GM18520 (cell line): ENCODE results near the gene TMSB10.
A peak's percentile ranks its signal among the peaks of the same experiment; 100 is the strongest.
"Not testable (repeated sequence)": the region's sequence is repeated elsewhere in the genome, so short reads cannot be mapped to it uniquely, and the experiment has no call there.

Source experiments
- ATAC-seq: cut with Tn5 transposase; IDR thresholded peaks from one replicate; pipeline ENCODE4 v1.9.1; 2021; ENCODE audit not compliant: unreplicated experiment

TMSB10 gene

DNA sequence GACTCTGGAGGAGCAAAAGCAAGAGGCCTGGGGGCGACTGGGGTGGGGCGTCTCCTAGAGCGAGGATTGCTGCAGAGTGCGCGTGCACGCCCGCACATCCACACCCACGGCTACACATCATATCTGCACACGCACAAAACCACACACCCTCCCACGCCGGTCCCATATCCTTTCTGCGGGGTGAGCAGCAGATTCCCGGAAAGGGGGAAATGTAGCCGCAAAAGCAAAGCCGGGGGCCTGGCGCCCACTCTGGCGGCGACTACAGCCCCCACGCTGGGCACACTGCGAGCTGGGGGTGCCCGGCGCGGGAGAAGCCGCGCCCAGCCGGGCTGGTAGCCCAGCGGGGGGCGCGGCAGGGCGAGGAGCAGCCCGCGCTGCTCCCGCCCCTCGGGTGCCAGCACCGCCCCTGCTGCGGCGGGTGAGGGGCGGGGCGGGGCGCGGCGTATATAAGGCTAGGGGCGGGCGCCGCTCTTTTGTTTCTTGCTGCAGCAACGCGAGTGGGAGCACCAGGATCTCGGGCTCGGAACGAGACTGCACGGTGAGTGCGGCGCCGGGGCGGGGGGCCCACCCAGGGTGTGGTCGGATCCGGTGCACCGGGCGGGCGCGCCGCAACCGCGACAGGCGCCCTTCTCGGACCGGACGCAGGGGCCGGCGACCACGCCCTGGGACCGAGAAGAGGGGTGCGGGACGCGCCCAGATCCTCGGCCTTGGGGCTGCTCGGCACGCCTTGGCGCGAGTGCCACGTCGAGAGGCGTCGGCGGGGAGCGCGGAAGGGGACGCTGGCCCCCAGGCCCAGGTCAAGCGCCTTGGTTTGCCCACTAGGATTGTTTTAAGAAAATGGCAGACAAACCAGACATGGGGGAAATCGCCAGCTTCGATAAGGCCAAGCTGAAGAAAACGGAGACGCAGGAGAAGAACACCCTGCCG lies at the start of gene TMSB10:
Gene TMSB10, plus strand, starts transcription at position 476 of the 927 bp plus-strand sequence.
- peak; percentile 66 for ATAC-seq

DNA sequence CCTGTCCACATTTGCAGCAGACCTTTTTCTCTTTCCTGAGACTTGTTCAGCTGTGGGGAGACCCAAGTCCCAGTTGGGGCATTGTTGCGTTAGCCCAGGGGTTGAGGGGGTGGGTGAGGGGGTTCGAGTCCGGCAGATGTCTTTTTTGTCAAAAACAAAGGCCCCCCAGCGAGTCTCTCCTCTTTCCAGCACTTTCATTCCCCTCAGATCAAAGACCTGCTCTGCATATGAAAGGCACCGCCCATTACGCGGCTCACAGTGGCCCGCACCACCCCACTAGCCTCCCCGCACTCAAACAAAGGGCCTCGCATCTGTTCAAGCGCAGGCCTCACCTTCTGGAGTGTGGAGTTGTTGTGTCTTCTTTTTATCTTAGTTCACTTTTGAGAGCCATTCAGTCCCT lies 49.7 kb upstream of the TMSB10 start:
- no peak for ATAC-seq

DNA sequence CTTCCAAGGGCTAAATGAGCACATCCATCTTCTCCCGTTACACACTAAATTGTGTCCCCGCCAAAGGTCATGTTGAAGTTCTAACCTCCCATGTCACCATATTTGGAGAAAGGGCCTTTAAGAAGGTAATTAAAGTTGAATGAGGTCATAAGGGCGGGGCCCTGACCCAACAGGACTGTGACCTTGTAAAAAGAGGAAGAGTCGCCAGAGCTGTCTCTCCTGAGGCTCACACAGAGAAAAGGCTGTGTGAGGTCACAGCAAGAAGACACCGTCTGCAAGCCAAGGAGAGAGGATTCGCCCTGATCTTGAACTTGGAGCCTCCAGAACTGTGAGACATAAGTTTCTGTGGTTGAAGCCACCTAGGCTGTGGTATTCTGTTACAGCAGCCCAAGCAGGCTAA lies 48.7 kb upstream of the TMSB10 start:
- no peak for ATAC-seq

DNA sequence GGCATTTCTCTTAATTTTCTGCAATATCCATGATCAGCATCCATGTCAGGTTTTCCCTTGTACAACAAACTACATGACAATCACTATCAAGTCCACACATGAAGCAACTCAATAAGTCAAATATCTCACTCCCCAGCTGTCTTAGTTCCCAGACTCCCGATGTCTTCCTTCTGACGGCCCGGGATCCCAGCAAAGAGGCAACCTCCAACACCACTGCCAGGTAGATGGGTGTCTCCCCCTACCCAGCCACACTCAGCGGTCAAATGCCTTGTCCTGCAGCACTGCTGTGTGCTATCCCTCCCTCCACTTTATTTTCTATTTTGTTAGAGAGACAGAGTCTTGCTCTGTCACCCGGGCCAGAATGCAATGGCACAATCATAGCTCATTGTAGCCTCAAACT lies 47.9 kb upstream of the TMSB10 start:
- ATAC-seq = no peak

DNA sequence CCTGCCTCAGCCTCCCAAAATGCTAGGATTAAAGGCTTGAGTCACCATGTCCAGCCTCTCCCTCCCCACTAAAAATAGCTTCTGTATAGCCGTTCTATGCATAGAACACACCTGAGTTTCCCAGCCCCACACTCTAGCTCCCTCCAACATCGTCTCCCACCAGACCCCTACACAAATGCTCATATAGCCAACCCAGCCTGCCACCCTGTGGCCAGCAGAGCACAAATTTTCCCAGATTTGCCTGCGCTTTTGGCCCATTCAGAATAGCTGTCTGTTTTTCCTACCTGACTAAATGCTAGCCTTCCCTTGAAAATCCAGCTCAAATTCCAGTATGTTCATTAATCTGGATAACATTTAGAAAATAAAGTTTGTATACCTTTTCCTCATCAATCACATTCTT lies 47.3 kb upstream of the TMSB10 start:
- no peak for ATAC-seq

DNA sequence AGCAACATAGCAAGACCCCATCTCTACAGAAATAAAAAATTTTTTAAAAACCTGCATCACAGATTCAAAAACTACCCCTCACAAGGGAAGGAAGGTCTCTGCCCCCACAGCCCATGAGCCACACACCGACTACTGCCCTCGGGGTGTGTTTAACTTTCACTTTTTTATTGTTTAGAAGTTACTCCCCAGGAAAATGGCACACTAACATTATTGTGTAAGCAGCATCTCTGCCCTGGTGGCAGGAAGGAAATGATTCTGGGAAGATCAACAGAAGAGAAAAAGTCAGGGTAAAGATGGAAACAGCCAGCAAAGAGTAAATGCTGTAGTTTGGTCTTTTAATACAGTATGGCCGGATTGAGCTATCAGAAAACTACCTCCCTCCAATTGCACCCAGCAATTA lies 46.5 kb upstream of the TMSB10 start:
- no peak for ATAC-seq

DNA sequence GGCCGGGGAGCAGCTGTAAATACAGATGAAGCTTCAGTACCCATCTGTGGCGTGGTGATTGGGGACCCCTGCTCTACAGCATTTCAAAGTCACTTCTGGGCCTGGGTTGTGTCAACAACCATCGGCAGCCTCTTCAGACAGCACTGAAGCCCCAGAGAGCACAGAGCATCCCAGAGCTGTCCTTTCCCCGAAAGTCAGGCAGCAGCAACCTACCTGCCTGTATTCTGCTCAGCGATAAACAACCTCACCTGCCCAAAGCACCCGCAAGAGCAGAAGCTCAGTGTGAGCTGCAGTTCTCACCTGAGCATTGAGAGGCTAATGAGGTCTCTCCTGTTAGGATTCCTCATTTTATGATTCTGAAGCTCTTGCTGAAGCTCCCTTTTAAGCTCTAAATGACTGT lies 43.9 kb upstream of the TMSB10 start:
- ATAC-seq = no peak

DNA sequence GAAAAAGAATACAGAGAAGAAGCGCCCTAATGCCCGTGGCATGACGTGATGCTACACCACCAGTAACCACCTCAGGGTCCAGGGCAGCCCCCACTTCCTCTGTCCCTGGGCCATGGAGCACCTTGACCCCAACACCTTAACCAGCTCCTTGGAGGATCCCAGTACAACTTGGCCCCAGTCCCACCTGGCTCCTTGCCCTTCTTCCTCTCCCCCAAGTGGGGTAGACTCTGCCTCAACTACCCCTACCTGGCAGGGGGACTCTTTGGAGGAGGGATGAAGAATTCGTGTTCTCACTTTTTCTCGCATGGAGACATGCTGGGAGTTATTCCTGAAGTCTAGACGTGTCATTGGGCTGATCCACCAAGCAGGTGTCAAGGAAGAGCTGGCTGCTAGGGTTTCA lies 43.5 kb upstream of the TMSB10 start:
- ATAC-seq = no peak

DNA sequence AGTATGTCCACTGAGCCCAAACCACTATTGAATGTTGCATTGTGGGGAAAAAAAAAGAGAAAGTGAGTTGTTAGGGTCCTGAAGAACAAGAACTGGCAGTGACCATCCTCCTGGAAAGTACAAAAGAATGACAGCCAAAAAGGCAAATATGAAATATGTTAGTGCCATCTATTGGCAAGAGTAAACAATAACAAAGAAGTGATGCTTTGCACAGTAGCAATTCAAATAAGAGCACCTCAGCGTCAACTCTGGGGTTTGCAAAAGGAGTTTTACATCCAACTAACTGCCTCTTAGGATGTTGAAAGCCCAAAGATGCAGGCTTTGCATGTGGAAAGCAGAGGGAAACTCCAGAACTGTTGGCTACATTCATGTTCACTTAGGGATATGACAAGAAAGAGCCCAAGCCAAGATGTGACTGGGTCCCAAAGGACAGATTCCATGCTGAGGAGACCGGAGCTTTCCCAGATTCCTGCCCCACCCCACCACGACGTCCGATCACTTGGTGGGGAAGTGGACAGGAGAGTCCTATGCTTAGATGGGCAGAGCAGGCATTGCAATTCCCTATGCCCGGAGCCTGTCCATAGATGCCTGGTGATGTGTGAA lies 40.2 kb upstream of the TMSB10 start:
- ATAC-seq = peak; percentile 53

DNA sequence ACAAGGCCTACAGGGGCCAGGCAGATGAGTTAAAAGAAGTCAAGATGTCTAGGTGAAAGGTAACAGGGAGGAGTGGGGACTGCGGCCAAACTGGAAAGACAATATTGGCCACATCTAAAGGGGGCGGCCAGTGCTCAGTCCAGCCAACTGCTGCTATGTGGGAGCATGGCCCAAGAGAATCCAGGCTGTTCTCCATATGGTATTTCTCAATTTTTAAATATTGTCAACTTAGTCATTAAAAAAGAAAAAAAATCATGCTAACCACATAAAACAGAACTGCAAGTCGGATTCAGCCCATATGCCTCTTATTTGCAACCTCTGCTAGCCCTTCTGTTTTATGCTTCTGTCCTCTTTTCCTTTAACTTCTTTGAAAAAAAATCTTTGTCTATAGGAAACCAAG lies 39.3 kb upstream of the TMSB10 start:
- ATAC-seq = no peak

DNA sequence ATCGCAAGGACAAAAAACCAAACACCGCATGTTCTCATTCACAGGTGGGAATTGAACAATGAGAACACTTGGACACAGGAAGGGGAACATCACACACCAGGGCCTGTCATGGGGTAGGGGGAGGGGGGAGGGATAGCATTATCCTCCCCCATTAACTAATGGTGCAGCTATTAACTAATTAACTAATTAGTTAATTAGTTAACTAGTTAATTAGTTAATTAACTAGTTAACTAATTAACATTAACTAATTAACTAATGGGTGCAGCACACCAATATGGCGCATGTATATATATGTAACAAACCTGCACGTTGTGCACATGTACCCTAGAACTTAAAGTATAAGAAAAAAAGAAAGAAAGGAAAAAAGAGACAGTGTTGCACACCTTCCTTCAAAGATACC lies 37.1 kb upstream of the TMSB10 start:
- not testable (repeated sequence) for ATAC-seq

DNA sequence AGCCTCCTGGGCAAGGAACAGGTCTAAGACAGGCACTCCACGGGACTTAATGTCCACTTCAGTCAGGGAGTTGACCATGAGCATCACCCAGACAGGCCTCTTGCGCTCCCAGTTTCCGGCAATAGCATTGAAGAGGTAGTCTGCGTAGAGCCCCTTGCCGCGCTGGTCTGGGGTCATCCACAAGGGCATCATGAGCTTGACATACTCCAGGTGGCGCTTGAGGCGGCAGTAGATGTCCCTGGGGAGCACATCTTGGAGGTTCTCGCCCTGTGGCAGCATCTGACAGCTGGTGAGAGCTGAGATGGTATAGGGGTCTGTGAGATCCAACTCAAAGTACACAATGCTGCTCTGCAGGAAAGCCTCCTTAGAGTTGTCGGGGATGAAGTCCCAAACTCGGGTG lies 35.1 kb upstream of the TMSB10 start:
- no peak for ATAC-seq

DNA sequence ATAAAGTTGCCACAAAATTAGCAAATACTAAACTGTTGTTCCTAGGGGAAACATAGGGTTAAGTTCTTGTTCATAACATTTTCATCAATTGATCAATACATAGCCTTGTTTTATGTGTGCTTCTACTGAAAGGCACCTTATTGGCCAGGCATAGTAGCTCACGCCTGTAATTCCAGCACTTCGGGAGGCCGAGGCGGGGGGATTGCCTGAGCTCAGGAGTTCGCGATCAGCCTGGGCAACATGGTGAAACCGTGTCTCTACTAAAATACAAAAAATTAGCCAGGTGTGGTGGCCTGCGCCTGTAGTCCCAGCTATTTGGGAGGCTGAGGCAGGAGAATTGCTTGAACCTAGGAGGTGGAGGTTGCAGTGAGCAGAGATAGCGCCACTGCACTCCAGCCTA lies 32.8 kb upstream of the TMSB10 start:
- not testable (repeated sequence) for ATAC-seq

DNA sequence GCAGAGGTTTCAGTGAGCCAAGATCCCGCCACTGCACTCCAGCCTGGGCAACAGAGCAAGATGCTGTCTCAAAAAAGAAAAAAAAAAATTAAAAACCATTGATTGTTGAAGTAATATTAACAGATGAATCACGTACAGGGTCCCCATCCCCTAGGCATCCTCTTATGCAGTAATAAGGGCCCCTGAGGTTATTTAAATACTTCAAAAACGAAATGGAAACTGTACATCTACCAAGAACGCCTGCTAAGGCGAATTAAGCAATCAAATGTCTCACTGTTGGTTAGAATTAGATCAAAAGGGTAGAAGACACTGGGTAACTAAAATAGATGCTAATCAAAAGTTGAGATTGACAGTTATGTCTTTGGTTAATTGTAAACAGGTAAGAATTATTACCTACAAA lies 32.1 kb upstream of the TMSB10 start:
- ATAC-seq = no peak

DNA sequence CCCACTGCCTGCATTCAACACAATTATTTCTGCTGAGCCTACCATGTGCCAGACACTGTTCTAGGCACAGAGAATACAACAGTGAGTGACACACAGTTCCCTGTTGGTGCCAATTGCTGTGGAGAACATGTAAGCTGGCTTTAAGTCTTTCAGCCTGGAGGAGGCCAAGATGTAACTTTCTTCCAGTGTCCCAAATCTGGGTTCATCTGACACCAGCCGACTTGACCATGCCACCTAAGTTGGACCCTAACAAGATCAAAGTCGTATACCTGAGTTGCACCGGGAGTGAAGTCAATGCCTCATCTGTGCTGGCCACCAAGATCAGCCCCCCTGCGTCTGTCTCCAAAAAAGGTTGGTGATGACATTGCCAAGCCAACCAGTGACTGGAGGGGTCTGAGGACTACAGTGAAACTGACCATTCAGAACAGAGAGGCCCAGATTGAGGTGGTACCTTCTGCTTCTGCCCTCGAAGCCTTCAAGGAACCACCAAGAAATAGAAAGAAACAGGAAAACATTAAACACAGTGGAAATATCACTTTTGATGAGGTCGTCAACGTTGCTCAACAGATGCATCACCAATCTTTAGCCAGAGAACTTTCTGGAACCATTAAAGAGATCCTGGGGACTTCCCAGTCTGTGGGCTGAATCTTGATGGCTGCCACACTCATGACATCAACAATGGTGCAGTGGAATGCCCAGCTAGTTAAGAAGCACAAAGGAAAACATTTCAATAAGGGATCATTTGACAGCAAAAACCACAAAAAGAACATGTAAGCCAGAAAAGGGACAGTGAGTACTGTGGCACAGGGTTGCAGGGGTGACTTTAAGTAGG lies 30.9 kb upstream of the TMSB10 start:
- ATAC-seq = no peak

DNA sequence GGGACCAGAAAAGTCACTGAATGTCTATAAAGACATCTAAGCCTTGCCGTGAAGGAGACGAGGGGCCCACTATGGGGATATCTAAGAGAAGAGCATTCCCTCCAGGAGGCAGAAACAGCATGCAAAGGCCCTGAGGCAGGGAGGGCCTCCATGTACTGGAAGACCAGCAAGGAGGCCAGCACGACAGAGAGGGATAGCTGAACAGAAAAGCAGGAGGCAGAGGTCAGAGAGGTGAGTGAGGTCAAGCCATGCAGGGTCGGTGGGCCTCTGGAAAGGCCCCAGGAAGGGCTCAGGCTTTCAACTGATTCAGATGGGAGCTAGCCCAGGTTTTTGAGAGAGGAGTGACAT lies 30.3 kb upstream of the TMSB10 start:
- no peak for ATAC-seq

DNA sequence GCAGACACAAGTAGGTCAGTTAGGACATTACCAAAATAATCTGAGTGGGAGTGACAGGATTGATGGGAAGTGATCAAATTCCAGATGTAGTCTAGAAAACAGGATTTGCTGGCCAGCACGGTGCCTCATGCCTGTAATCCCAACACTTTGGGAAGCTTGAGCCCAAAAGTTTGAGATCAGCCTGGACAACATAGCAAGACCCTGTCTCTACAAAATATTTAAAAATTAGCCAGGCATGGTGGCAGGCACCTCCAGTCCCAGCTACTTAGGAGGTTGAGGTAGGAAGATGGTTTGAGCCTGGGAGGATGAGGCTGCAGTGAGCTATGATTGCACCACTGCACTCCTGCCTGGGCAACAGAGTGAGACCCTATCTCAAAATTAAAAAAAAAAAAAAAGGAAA lies 29.8 kb upstream of the TMSB10 start:
- ATAC-seq = not testable (repeated sequence)

DNA sequence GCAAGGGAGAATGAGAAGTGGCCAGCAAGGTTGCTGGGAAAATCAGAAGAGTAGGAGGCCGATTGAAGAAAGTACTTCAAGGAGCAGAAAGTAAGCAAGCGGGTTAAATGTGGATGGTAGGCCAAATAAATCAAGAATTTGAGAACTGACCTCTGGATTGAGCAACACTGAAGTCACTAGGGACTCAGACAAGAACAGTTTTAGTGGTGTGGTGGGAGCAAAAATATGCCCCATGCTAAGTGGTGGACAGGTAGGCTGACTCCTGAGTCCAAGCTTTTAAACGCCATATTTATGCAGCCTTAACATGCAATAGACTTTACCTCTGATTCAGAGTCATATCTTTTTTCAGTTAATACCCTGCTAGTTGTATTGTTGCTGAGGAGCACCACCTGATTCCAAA lies 29.1 kb upstream of the TMSB10 start:
- no peak for ATAC-seq

DNA sequence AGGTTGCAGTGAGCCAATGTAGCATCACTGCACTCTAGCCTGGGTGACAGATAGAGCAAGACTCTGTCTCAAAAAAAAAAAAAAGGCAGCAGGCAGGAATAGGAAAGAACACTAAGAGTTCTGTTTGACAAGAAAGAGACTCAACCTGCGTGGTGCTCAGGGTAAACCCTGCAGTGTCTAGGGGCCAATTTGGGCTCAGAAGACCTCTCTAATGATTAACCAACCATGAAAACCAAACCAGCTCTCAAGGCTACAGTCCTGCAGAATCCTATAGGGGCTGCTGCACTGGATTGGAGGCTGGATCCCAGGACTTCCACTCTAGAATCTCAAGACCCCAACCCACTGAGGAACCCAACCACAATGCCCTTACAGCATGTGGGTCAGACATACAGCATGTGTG lies 27.0 kb upstream of the TMSB10 start:
- ATAC-seq = no peak

DNA sequence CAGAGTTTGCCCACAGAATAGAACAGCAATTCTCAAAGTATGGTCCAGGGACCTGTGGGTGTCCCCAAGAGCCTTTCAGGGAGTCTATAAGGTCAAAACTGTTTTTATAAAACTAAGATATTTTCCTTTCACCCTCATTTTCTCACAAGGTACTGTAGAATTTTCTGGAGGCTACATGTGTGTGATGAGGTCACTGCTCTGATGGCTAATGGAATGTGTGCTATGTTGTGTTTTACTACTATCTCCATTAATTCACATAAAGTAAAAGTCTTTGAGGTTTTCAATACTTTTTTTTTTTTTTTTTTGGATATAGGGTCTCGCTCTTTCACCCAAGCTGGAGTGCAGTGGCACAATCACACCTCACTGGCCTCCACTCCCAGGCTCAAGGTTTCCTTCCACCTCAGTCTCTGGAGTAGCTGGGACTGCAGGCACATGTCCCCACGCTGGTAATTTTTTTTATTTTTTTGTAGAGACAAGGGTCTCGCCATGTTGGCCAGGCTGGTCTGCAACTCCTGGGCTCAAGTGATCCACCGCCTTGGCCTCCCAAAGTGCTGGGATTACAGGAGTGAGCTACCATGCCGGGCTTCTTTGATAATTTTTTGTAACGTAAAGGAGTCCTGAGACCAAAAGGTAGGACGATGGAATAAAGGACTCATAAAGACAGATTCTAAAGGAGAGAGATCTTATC lies 26.4 kb upstream of the TMSB10 start:
- ATAC-seq = no peak
